ENCODE data around the gene ADGRL3. TPM values are rescaled to one million over a fixed set of nuclear protein-coding genes. Genes with fewer than 3 reads are reported as not detected.

Gene ADGRL3
- total RNA-seq, 1 donor from 2014 or later, result 2.1 TPM

- no peak for TF ChIP-seq CTCF (IDR thresholded peaks at IDR 0.05; ENCODE audit: insufficient read depth, low read length, poor library complexity, severe bottlenecking)
- DNase-seq (ENCODE audit: low read depth), result peak; percentile 16
- no peaks in the 10 kb centered on the region for H3K36me3 ChIP-seq (ENCODE audit: control insufficient read depth, insufficient read depth, low read length)
- no peak overlapping the region for H3K4me3 ChIP-seq (ENCODE audit: low read depth, low read length)
- no peaks in the 10 kb centered on the region for H3K27me3 ChIP-seq (ENCODE audit: control insufficient read depth, insufficient read depth, low read length)
Measured at GRCh38 chr4:61373901-61374440, 173.8 kb downstream of the ADGRL3 start.

- no peaks in the 10 kb centered on the region for H3K36me3 ChIP-seq (ENCODE audit: control insufficient read depth, insufficient read depth, low read length)
- TF ChIP-seq CTCF (IDR thresholded peaks at IDR 0.05; ENCODE audit: insufficient read depth, low read length, poor library complexity, severe bottlenecking), result no peak
- H3K4me3 ChIP-seq (ENCODE audit: low read depth, low read length), result no peak overlapping the region
- H3K27me3 ChIP-seq (ENCODE audit: control insufficient read depth, insufficient read depth, low read length), result no peaks in the 10 kb centered on the region
- no peak for DNase-seq (ENCODE audit: low read depth)
Measured at GRCh38 chr4:61374447-61374891, 174.3 kb downstream of the ADGRL3 start.

GRCh38 chr4:61375301-61375700 lies 175.2 kb downstream of the ADGRL3 start:
- no peak for TF ChIP-seq CTCF (IDR thresholded peaks at IDR 0.05; ENCODE audit: insufficient read depth, low read length, poor library complexity, severe bottlenecking)
- Histone ChIP-seq H3K27me3 (ENCODE audit: control insufficient read depth, insufficient read depth, low read length) (no peaks in the 10 kb centered on the region), H3K4me3 (ENCODE audit: low read depth, low read length) (no peak overlapping the region), H3K36me3 (ENCODE audit: control insufficient read depth, insufficient read depth, low read length) (no peaks in the 10 kb centered on the region)
- no peak for DNase-seq (ENCODE audit: low read depth)

GRCh38 chr4:61376301-61376700 lies 176.2 kb downstream of the ADGRL3 start:
- DNase-seq (ENCODE audit: low read depth), result no peak
- no peaks in the 10 kb centered on the region for H3K27me3 ChIP-seq (ENCODE audit: control insufficient read depth, insufficient read depth, low read length)
- TF ChIP-seq CTCF (IDR thresholded peaks at IDR 0.05; ENCODE audit: insufficient read depth, low read length, poor library complexity, severe bottlenecking), result no peak
- no peaks in the 10 kb centered on the region for H3K36me3 ChIP-seq (ENCODE audit: control insufficient read depth, insufficient read depth, low read length)
- no peak overlapping the region for H3K4me3 ChIP-seq (ENCODE audit: low read depth, low read length)

- no peak for TF ChIP-seq CTCF (IDR thresholded peaks at IDR 0.05; ENCODE audit: insufficient read depth, low read length, poor library complexity, severe bottlenecking)
- no peak overlapping the region for H3K4me3 ChIP-seq (ENCODE audit: low read depth, low read length)
- DNase-seq (ENCODE audit: low read depth), result no peak
Measured at GRCh38 chr4:61379406-61379805, 179.3 kb downstream of the ADGRL3 start.

GRCh38 chr4:61380865-61381264 lies 180.7 kb downstream of the ADGRL3 start:
- TF ChIP-seq CTCF (IDR thresholded peaks at IDR 0.05; ENCODE audit: insufficient read depth, low read length, poor library complexity, severe bottlenecking), result no peak
- Histone ChIP-seq H3K27me3 (ENCODE audit: control insufficient read depth, insufficient read depth, low read length) (no peaks in the 10 kb centered on the region), H3K36me3 (ENCODE audit: control insufficient read depth, insufficient read depth, low read length) (no peaks in the 10 kb centered on the region), H3K4me3 (ENCODE audit: low read depth, low read length) (no peak overlapping the region)
- no peak for DNase-seq (ENCODE audit: low read depth)

More at GRCh38 chr4:61379406-61379805, 179.3 kb downstream of the ADGRL3 start:
- Histone ChIP-seq H3K36me3 (ENCODE audit: control insufficient read depth, insufficient read depth, low read length) (no peaks in the 10 kb centered on the region), H3K27me3 (ENCODE audit: control insufficient read depth, insufficient read depth, low read length) (no peaks in the 10 kb centered on the region)
